ENCODE results near the gene ACP4. TPM values are rescaled to one million over a fixed set of nuclear protein-coding genes. Genes with fewer than 3 reads are reported as not detected.
"Not testable (repeated sequence)": the region's sequence is repeated elsewhere in the genome, so short reads cannot be mapped to it uniquely, and the experiment has no call there.

The ACP4 gene
- total RNA-seq, 2 experiments from 2014 or later = not detected

GRCh38 chr19:50764409-50764808 is 25.8 kb upstream of the ACP4 start:
- Mint-ChIP-seq H3K27me3 (peaks cover 16% of the 10 kb centered on the region), H3K4me1 (ENCODE audit: low read depth) (no peaks in the 10 kb centered on the region), H3K36me3 (ENCODE audit: low read depth) (no peaks in the 10 kb centered on the region), H3K9me3 (peaks cover 3% of the 10 kb centered on the region), H3K4me3 (no peak overlapping the region), H3K27ac (no peak overlapping the region)
- CTCF ChIA-PET = interaction anchor here (1.0 kb wide), 1 partner anchor 39 kb away, joined by 3 read pairs; no protein-coding TSS in a partner anchor
- POLR2A ChIA-PET = no interaction called here
- TF ChIP-seq, protein P1, sequence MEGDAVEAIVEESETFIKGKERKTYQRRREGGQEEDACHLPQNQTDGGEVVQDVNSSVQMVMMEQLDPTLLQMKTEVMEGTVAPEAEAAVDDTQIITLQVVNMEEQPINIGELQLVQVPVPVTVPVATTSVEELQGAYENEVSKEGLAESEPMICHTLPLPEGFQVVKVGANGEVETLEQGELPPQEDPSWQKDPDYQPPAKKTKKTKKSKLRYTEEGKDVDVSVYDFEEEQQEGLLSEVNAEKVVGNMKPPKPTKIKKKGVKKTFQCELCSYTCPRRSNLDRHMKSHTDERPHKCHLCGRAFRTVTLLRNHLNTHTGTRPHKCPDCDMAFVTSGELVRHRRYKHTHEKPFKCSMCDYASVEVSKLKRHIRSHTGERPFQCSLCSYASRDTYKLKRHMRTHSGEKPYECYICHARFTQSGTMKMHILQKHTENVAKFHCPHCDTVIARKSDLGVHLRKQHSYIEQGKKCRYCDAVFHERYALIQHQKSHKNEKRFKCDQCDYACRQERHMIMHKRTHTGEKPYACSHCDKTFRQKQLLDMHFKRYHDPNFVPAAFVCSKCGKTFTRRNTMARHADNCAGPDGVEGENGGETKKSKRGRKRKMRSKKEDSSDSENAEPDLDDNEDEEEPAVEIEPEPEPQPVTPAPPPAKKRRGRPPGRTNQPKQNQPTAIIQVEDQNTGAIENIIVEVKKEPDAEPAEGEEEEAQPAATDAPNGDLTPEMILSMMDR (IDR thresholded peaks at IDR 0.05) = no peak
- DNase-seq (no peak), ATAC-seq (no peak)
- intact Hi-C loops (cut with micrococcal nuclease) = no loop called here

GRCh38 chr19:50766746-50767145 is 23.5 kb upstream of the ACP4 start:
- H3K36me3 Mint-ChIP-seq (ENCODE audit: low read depth); H3K4me1 Mint-ChIP-seq (ENCODE audit: low read depth); CTCF ChIA-PET; H3K9me3 Mint-ChIP-seq; H3K27ac Mint-ChIP-seq; POLR2A ChIA-PET; intact Hi-C loops (cut with micrococcal nuclease); ATAC-seq; DNase-seq; H3K4me3 Mint-ChIP-seq: not testable (repeated sequence)
- peaks cover 14% of the 10 kb centered on the region for H3K27me3 Mint-ChIP-seq

GRCh38 chr19:50767263-50767662 is 23.0 kb upstream of the ACP4 start:
- peaks cover 14% of the 10 kb centered on the region for H3K27me3 Mint-ChIP-seq
- CTCF ChIA-PET; H3K27ac Mint-ChIP-seq; ATAC-seq; POLR2A ChIA-PET; H3K36me3 Mint-ChIP-seq (ENCODE audit: low read depth); H3K4me3 Mint-ChIP-seq; H3K4me1 Mint-ChIP-seq (ENCODE audit: low read depth); DNase-seq; intact Hi-C loops (cut with micrococcal nuclease); H3K9me3 Mint-ChIP-seq: not testable (repeated sequence)

DNA sequence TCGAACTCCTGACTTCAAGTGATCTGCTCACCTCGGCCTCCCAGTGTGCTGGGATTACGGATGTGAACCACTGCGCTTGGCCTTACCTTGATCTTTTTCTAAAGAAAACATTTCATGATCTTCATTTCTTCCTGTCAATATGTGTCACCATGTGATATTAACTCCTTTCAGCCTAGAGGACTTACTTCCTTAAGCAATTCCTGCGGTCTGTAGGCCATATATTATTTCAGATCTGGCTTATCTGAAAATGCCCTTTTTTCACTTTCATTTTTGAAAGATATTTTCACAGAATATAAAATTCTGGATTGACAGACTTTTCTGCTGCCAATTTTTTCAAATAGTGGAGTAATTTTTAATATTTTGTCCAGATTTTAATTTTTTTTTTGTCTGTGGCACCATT is 21.9 kb upstream of the ACP4 start:
- intact Hi-C loops (cut with micrococcal nuclease) = no loop called here
- DNase-seq (no peak), ATAC-seq (no peak)
- POLR2A ChIA-PET = no interaction called here
- Mint-ChIP-seq H3K27me3 (peaks cover 14% of the 10 kb centered on the region), H3K27ac (no peak overlapping the region), H3K4me1 (ENCODE audit: low read depth) (no peaks in the 10 kb centered on the region), H3K4me3 (no peak overlapping the region), H3K9me3 (no peaks in the 10 kb centered on the region), H3K36me3 (ENCODE audit: low read depth) (no peaks in the 10 kb centered on the region)
- TF ChIP-seq, protein P1 (IDR thresholded peaks at IDR 0.05) = no peak
- CTCF ChIA-PET = no interaction called here

DNA sequence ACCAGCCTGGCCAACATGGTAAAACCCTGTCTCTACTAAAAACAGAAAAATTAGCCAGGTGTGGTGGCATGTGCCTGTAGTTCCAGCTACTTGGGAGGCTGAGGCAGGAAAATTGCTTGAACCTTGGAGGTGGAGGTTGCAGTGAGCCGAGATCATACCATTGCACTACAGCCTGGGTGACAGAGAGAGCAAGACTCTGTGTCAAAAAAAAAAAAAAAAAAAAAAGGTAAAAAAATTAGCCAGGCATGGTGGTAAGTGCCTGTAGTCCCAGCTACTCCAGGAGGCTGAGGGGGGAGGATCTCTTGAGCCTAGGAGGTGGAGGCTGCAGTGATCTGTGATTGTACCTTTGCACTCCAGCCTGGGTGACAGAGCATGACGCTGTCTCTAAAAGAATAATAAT is 20.1 kb upstream of the ACP4 start, which contains the start of gene GPR32:
GPR32 (plus strand) TSS at position 301 of the 400 bp plus-strand sequence. CDS start 137 bp downstream, outside the sequence.
- H3K36me3 Mint-ChIP-seq (ENCODE audit: low read depth) = not testable (repeated sequence)

GRCh38 chr19:50770888-50771287 is 19.3 kb upstream of the ACP4 start:
- Mint-ChIP-seq H3K4me1 (ENCODE audit: low read depth) (no peaks in the 10 kb centered on the region), H3K27me3 (peaks cover 22% of the 10 kb centered on the region), H3K36me3 (ENCODE audit: low read depth) (no peaks in the 10 kb centered on the region), H3K4me3 (no peak overlapping the region), H3K27ac (no peak overlapping the region), H3K9me3 (no peaks in the 10 kb centered on the region)
- ATAC-seq (no peak), DNase-seq (no peak)
- TF ChIP-seq, protein P1 (IDR thresholded peaks at IDR 0.05) = no peak
- CTCF ChIA-PET = no interaction called here
- POLR2A ChIA-PET = no interaction called here
- intact Hi-C loops (cut with micrococcal nuclease) = no loop called here

More for the DNA sequence above, 20.1 kb upstream of the ACP4 start, which contains the start of gene GPR32:
- intact Hi-C loops (cut with micrococcal nuclease); H3K9me3 Mint-ChIP-seq; ATAC-seq; H3K4me3 Mint-ChIP-seq; POLR2A ChIA-PET; H3K27ac Mint-ChIP-seq; DNase-seq; CTCF ChIA-PET; H3K4me1 Mint-ChIP-seq (ENCODE audit: low read depth): not testable (repeated sequence)
- peaks cover 20% of the 10 kb centered on the region for H3K27me3 Mint-ChIP-seq
